Fibroblast of skin of left biceps (primary cell): ENCODE results near the gene PSME3IP1.
"Not testable (repeated sequence)": the region's sequence is repeated elsewhere in the genome, so short reads cannot be mapped to it uniquely, and the experiment has no call there.

ENCODE experiments used
- DNase-seq, 2 experiments: peaks; one replicate each; pipeline ENCODE4 v3.0.0-alpha.2; 2013; ENCODE audit warnings: low read depth in 2 of 2

PSME3IP1 gene

GRCh38 chr16:57200321-57200720, 14.5 kb upstream of the PSME3IP1 start:
- DNase-seq = not testable (repeated sequence)

- DNase-seq = no peak
These were observed 10.9 kb upstream of the PSME3IP1 start for GRCh38 chr16:57196753-57197152.

GRCh38 chr16:57196286-57196685, 10.4 kb upstream of the PSME3IP1 start:
- DNase-seq = no peak

- DNase-seq = peak; percentile 72 to 77
These were observed 8.7 kb upstream of the PSME3IP1 start for GRCh38 chr16:57194512-57194911.

GRCh38 chr16:57192720-57193486, 7.1 kb upstream of the PSME3IP1 start:
- DNase-seq = peak in 1 of 2 experiments; percentile 40

- DNase-seq = no peak
These were observed 6.3 kb upstream of the PSME3IP1 start for GRCh38 chr16:57192146-57192545.

- DNase-seq = no peak
These were observed 5.3 kb upstream of the PSME3IP1 start for GRCh38 chr16:57191056-57191571.

GRCh38 chr16:57190136-57190535, 4.3 kb upstream of the PSME3IP1 start:
- DNase-seq = no peak

- not testable (repeated sequence) for DNase-seq
These were observed 3.7 kb upstream of the PSME3IP1 start for GRCh38 chr16:57189527-57189926.

- DNase-seq = no peak
These were observed 2.8 kb upstream of the PSME3IP1 start for GRCh38 chr16:57188711-57189002.

GRCh38 chr16:57187902-57188710, 2.3 kb upstream of the PSME3IP1 start:
- not testable (repeated sequence) for DNase-seq

GRCh38 chr16:57186872-57187854, 1.3 kb upstream of the PSME3IP1 start:
- no peak for DNase-seq

- DNase-seq = no peak
These were observed 344 bp downstream of the PSME3IP1 start for GRCh38 chr16:57185446-57185944.

GRCh38 chr16:57184887-57185445, 873 bp downstream of the PSME3IP1 start:
- no peak for DNase-seq

GRCh38 chr16:57184113-57184512, 1.7 kb downstream of the PSME3IP1 start:
- no peak for DNase-seq

GRCh38 chr16:57179215-57179828, 6.5 kb downstream of the PSME3IP1 start:
- no peak for DNase-seq

GRCh38 chr16:57178793-57179212, 7.0 kb downstream of the PSME3IP1 start:
- DNase-seq = no peak

- DNase-seq = no peak
These were observed 7.6 kb downstream of the PSME3IP1 start for GRCh38 chr16:57178196-57178595.

GRCh38 chr16:57175896-57176295, 9.9 kb downstream of the PSME3IP1 start:
- no peak for DNase-seq

- no peak for DNase-seq
These were observed 13.0 kb downstream of the PSME3IP1 start for GRCh38 chr16:57172721-57173290.
